Measurements from ENCODE around the gene ZNRF1. TPM values are rescaled to one million over a fixed set of nuclear protein-coding genes. Genes with fewer than 3 reads are reported as not detected.

Gene ZNRF1
- total RNA-seq, 1 donor, result 19.9 TPM

DNA sequence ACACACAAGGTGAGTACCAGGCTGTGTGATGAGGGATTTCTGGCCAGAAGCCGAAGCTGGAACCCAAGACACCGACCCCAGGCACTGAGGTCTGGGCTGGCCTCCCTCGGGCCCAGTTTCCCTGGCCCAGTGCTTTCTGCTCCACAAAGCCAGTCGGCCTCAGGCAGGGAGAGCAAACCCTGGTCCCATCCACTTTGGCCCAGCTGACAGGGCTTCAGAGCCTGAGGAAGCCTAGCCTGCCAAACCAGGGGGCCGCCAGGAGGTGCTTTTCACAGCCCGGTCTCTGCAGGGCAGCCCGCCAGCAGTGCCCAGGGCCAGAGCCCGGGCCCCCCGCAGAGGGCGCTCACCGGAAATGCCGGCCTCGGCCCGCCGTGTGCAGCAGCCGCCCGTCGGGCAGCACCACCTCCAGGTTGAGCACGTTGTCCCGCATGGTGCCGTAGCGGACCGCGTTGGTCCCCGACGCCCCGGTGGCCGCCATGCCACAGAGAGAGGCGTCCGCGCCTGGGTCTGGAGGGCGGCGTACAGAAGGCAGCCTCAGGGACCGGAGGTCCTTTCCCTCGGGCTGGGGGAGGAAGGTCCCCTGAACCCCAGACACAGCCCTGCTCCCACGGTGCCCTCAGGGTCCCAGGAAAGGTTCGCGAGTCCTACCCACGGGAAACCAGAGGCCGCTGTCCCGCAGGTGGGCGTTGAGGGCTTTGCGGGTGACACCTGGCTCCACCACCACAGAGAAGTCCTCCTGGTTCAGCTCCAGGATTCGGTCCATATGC, 115.5 kb downstream of the ZNRF1 start:
- Histone ChIP-seq H3K4me3 (ENCODE audit: insufficient read depth, low read length) (no peak overlapping the region), H3K27me3 (ENCODE audit: insufficient read depth, low read length) (no peaks in the 10 kb centered on the region), H3K9me3 (ENCODE audit: low read depth, low read length) (no peaks in the 10 kb centered on the region), H4K20me1 (ENCODE audit: insufficient read depth, low read length) (peaks cover 12% of the 10 kb centered on the region), H3K36me3 (ENCODE audit: insufficient read depth, low read length) (no peaks in the 10 kb centered on the region), H2AFZ (ENCODE audit: low read length) (no peak overlapping the region), H3K4me1 (ENCODE audit: insufficient read depth, low read length) (peaks cover 25% of the 10 kb centered on the region), H3K27ac (ENCODE audit: low read depth, low read length) (no peak overlapping the region), H3K4me2 (ENCODE audit: insufficient read depth, low read length) (no peak overlapping the region), H3K79me2 (ENCODE audit: insufficient read depth, low read length) (no peaks in the 10 kb centered on the region)
- TF ChIP-seq CTCF (IDR thresholded peaks at IDR 0.05; ENCODE audit: extremely low read depth, low read depth, low read length), result no peak
- peak; percentile 55 for DNase-seq (ENCODE audit: insufficient read length, low spot score, missing footprints)

- H3K4me3 ChIP-seq (ENCODE audit: insufficient read depth, low read length), result no peak overlapping the region
- H2AFZ ChIP-seq (ENCODE audit: low read length), result no peak overlapping the region
- H4K20me1 ChIP-seq (ENCODE audit: insufficient read depth, low read length), result peaks cover 12% of the 10 kb centered on the region
- no peak overlapping the region for H3K4me2 ChIP-seq (ENCODE audit: insufficient read depth, low read length)
- no peaks in the 10 kb centered on the region for H3K27me3 ChIP-seq (ENCODE audit: insufficient read depth, low read length)
- TF ChIP-seq CTCF (IDR thresholded peaks at IDR 0.05; ENCODE audit: extremely low read depth, low read depth, low read length), result no peak
- H3K27ac ChIP-seq (ENCODE audit: low read depth, low read length), result no peak overlapping the region
- H3K36me3 ChIP-seq (ENCODE audit: insufficient read depth, low read length), result no peaks in the 10 kb centered on the region
- no peaks in the 10 kb centered on the region for H3K79me2 ChIP-seq (ENCODE audit: insufficient read depth, low read length)
- peak; percentile 76 for DNase-seq (ENCODE audit: insufficient read length, low spot score, missing footprints)
- H3K4me1 ChIP-seq (ENCODE audit: insufficient read depth, low read length), result peaks cover 17% of the 10 kb centered on the region
- H3K9me3 ChIP-seq (ENCODE audit: low read depth, low read length), result no peaks in the 10 kb centered on the region
Measured at GRCh38 chr16:75114946-75115825, 116.4 kb downstream of the ZNRF1 start.

- Histone ChIP-seq H3K36me3 (ENCODE audit: insufficient read depth, low read length) (no peaks in the 10 kb centered on the region), H3K27ac (ENCODE audit: low read depth, low read length) (no peak within 1 kb of the TSS), H3K4me2 (ENCODE audit: insufficient read depth, low read length) (peak within 1 kb of the TSS; percentile 75), H3K9me3 (ENCODE audit: low read depth, low read length) (no peaks in the 10 kb centered on the region), H3K27me3 (ENCODE audit: insufficient read depth, low read length) (no peaks in the 10 kb centered on the region), H4K20me1 (ENCODE audit: insufficient read depth, low read length) (peaks cover 7% of the 10 kb centered on the region), H2AFZ (ENCODE audit: low read length) (peak within 1 kb of the TSS; percentile 66), H3K79me2 (ENCODE audit: insufficient read depth, low read length) (no peaks in the 10 kb centered on the region), H3K4me3 (ENCODE audit: insufficient read depth, low read length) (peak within 1 kb of the TSS; percentile 67), H3K4me1 (ENCODE audit: insufficient read depth, low read length) (peaks cover 7% of the 10 kb centered on the region)
- TF ChIP-seq CTCF (IDR thresholded peaks at IDR 0.05; ENCODE audit: extremely low read depth, low read depth, low read length), result no peak
- peak; percentile 96 for DNase-seq (ENCODE audit: insufficient read length, low spot score, missing footprints)
Measured at GRCh38 chr16:75116081-75116910, 117.5 kb downstream of the ZNRF1 start, which contains the start of gene LDHD. Gene LDHD, minus strand, starts transcription at chr16:75116780. Its CDS starts 60 bp downstream, at chr16:75116720.
